Mucosa of descending colon (tissue), 3 donors: ENCODE measurements around the gene TGFB1I1. TPM values are rescaled to one million over a fixed set of nuclear protein-coding genes. Genes with fewer than 3 reads are reported as not detected.

Experiments used
- ATAC-seq: fragments of 200-7000 bp; cut with Tn5 transposase; one replicate; pipeline ENCODE4 v1.9.1; 2020; ENCODE audit warnings: mild to moderate bottlenecking, moderate library complexity
- DNase-seq, 3 donors: peaks; one replicate each; pipeline ENCODE4 v3.0.0-alpha.2; 2020
- H3K36me3 ChIP-seq: fragments of 200-600 bp; one replicate; pipeline ENCODE4 v1.8.0; 2021; ENCODE audit warnings: low read depth, mild to moderate bottlenecking
- H3K4me1 ChIP-seq: fragments of 200-600 bp; one replicate; pipeline ENCODE4 v1.8.0; 2021; ENCODE audit warnings: low read depth, mild to moderate bottlenecking
- H3K4me3 ChIP-seq: fragments of 200-600 bp; one replicate; pipeline ENCODE4 v1.8.0; 2021; ENCODE audit warnings: mild to moderate bottlenecking
- H3K9me3 ChIP-seq: fragments of 200-600 bp; one replicate; pipeline ENCODE4 v1.8.0; 2021; ENCODE audit warnings: mild to moderate bottlenecking
- CTCF ChIP-seq: fragments of 200-600 bp; IDR thresholded peaks from one replicate; pipeline ENCODE4 v1.8.0; 2022; ENCODE audit warnings: antibody characterized with exemption, mild to moderate bottlenecking
- intact Hi-C, 2 donors: fragments of 100-400 bp; cut with DNase I in 1 of 2; cut with micrococcal nuclease in 1 of 2; formaldehyde crosslinking; loops; one replicate each; pipeline versions ENCODE4 v1.11.0 to v1.11.1; 2022; cut with DNase I, micrococcal nuclease
- total RNA-seq, 3 donors: library from RNA; stranded (reverse); fragmentation: NEBNext Ultra II Directional in 2 of 3; extraction: Animal tissue kit (Norgen Biotek cat#: 25700) in 2 of 3; gene quantifications; one replicate each; pipeline versions ENCODE4 v1.2.1 to v1.2.4, GENCODE V29; 2021 to 2023
- donor health status: DM: no; HTN: no; CAD: no; lungs with moderate emphysema.
- donor health status: DM: no; HTN: no; CAD: no.
- donor health status: DM: no; HTN: yes; CAD: no.

Gene TGFB1I1
- total RNA-seq, 3 donors from 2014 or later, result 7.8 to 227 (median 26.1) TPM

- ATAC-seq, result no peak
- no peak for TF ChIP-seq CTCF
- Histone ChIP-seq H3K4me1 (peaks cover 14% of the 10 kb centered on the region), H3K9me3 (no peaks in the 10 kb centered on the region), H3K36me3 (no peaks in the 10 kb centered on the region), H3K4me3 (no peak overlapping the region)
- peak in 1 of 3 donors; percentile 39 for DNase-seq
- intact Hi-C loops, result no loop called here
Observed at GRCh38 chr16:31461921-31462804, 9.8 kb upstream of the TGFB1I1 start.

- Histone ChIP-seq H3K36me3 (no peaks in the 10 kb centered on the region), H3K9me3 (no peaks in the 10 kb centered on the region), H3K4me1 (peaks cover 5% of the 10 kb centered on the region), H3K4me3 (no peak overlapping the region)
- ATAC-seq (no peak), DNase-seq (peak in 2 of 3 donors; percentile 27 to 56)
- TF ChIP-seq CTCF, result no peak
- intact Hi-C loops, result no loop called here
Observed at GRCh38 chr16:31464348-31464769, 7.6 kb upstream of the TGFB1I1 start.

GRCh38 chr16:31464781-31465260 lies 7.1 kb upstream of the TGFB1I1 start:
- DNase-seq, result peak in 1 of 3 donors; percentile 47
- no peaks in the 10 kb centered on the region for H3K36me3 ChIP-seq
- H3K4me1 ChIP-seq, result peaks cover 5% of the 10 kb centered on the region
- no peaks in the 10 kb centered on the region for H3K9me3 ChIP-seq
- ATAC-seq, result no peak
- no peak overlapping the region for H3K4me3 ChIP-seq
- intact Hi-C loops, result no loop called here
- no peak for TF ChIP-seq CTCF

GRCh38 chr16:31465788-31466370 lies 6.1 kb upstream of the TGFB1I1 start:
- Histone ChIP-seq H3K9me3 (no peaks in the 10 kb centered on the region), H3K4me3 (no peak overlapping the region), H3K36me3 (no peaks in the 10 kb centered on the region), H3K4me1 (no peaks in the 10 kb centered on the region)
- intact Hi-C loops, result no loop called here
- TF ChIP-seq CTCF, result no peak
- DNase-seq (peak in 1 of 3 donors; percentile 46), ATAC-seq (no peak)

- no peaks in the 10 kb centered on the region for H3K9me3 ChIP-seq
- no peak overlapping the region for H3K4me3 ChIP-seq
- H3K4me1 ChIP-seq, result peaks cover 3% of the 10 kb centered on the region
- DNase-seq, result peak in 2 of 3 donors; percentile 27 to 49
- no peaks in the 10 kb centered on the region for H3K36me3 ChIP-seq
- no peak for TF ChIP-seq CTCF
- ATAC-seq, result no peak
- intact Hi-C loops, result no loop called here
Observed at GRCh38 chr16:31466381-31466841, 5.5 kb upstream of the TGFB1I1 start.
